Liver (tissue), 3 donors: ENCODE measurements around the gene FAM83D.

Experiments
- CTCF ChIP-seq: fragments of 150-350 bp; IDR thresholded peaks from 2 replicates; pipeline ENCODE4 v1.5.1; 2017; ENCODE audit warnings: improper control_type of control experiment, low read depth, low read length; ENCODE audit not compliant: missing input control
- EGR1 ChIP-seq, 2 donors: IDR thresholded peaks; 2 replicates each; pipeline ENCODE4 v1.6.1; 2016 to 2018; ENCODE audit warnings: antibody characterized with exemption in 2 of 2, low read depth in 2 of 2
- JUND ChIP-seq, 2 donors: IDR thresholded peaks; 2 replicates each; pipeline ENCODE4 v1.6.1; 2016; ENCODE audit warnings: antibody characterized with exemption in 2 of 2
- donor health status: healthy.
- donor health status: healthy.

GRCh38 chr20:38950254-38950653 lies 24.0 kb downstream of the FAM83D start:
- TF ChIP-seq JUND (IDR thresholded peaks at IDR 0.05) (no peak), CTCF (no peak), EGR1 (IDR thresholded peaks at IDR 0.05; ENCODE audit: low read depth in 2 of 2) (no peak)
